ENCODE measurements around the gene MAGI1. TPM values are rescaled to one million over a fixed set of nuclear protein-coding genes. Genes with fewer than 3 reads are reported as not detected.

MAGI1 gene
- total RNA-seq, 4 donors from 2014 or later, result 49.5 to 72.1 (median 67.6) TPM

DNA sequence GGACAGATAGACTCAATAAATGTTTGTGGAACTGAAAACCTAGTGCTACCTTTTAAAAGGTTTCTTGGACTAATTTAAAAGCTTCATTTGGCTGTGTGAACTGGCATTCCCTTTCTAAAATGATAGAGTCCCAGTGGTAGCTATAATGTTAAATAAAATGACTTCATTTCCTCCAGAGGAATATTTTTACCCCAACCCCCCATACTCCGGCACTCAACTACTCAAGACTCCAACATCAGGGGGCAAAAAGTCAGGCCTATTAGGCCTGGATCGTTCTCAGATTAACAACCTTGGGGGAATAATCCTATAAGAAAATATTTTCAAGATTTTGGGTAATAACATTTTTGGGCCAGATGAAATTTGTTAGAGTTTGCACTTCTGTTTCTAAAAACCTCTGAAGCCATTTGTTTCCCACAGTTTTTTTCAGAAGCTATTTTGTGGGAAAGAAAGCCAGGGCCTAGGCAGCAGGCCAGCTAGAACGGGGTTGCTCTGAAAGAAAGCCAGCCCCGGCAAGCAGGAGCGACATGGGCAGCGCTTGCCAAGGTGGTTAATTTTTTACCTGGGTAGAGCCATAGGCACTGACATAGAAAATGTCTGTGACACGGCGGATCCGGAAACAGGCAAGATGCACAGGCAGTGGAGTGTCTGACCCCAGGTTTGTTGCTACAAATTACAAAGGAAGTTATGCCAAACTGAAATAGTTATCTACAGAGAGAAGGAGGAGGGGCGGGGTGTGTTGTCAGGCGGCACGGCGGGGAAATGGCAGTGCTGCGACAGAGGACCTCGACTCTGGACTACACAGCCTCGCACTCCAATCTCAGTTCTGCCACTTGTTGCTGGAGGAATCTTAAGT lies 84.6 kb downstream of the MAGI1 start:
- H3K27ac ChIP-seq, result peak overlapping the region in 3 of 4 donors; percentile 60 to 88 (median 85)
- no peaks in the 10 kb centered on the region for H3K36me3 ChIP-seq
- no peaks in the 10 kb centered on the region for H3K27me3 ChIP-seq
- peaks cover 0 to 41% (median 0%) of the 10 kb centered on the region in 4 donors for H3K4me1 ChIP-seq
- H3K9me3 ChIP-seq, result no peaks in the 10 kb centered on the region
- DNase-seq, result peak in 2 of 3 donors; percentile 74 to 76
- H3K4me3 ChIP-seq, result peak overlapping the region in 2 of 4 donors; percentile 15 to 36
- TF ChIP-seq, protein P1, sequence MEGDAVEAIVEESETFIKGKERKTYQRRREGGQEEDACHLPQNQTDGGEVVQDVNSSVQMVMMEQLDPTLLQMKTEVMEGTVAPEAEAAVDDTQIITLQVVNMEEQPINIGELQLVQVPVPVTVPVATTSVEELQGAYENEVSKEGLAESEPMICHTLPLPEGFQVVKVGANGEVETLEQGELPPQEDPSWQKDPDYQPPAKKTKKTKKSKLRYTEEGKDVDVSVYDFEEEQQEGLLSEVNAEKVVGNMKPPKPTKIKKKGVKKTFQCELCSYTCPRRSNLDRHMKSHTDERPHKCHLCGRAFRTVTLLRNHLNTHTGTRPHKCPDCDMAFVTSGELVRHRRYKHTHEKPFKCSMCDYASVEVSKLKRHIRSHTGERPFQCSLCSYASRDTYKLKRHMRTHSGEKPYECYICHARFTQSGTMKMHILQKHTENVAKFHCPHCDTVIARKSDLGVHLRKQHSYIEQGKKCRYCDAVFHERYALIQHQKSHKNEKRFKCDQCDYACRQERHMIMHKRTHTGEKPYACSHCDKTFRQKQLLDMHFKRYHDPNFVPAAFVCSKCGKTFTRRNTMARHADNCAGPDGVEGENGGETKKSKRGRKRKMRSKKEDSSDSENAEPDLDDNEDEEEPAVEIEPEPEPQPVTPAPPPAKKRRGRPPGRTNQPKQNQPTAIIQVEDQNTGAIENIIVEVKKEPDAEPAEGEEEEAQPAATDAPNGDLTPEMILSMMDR (IDR thresholded peaks at IDR 0.05), result no peak
- TF ChIP-seq POLR2A (IDR thresholded peaks at IDR 0.05), result no peak

DNA sequence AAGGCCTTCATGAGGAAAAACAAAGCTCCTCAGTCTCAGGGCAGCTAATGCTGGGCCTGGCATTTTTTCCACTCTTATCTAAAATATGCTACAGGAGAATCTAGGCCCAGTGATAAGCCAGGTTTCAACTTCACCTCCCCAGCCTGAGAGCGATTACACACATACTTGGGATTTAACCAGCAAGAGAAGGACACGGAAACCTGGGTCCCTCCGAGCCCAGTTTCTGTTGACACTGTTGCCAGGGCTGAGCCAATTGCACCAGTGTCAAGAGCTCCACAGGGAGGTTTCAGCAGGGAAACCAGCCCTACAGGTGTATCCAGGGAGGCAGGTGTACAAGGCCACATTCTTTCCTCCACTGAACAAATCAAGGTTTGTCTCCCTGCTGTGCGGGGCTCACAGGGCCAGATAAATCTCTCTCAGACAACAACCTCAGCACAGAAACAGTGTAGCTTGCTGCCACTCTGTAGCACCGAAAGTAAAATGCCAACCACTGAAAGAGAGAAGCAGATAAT lies 85.4 kb downstream of the MAGI1 start:
- no peaks in the 10 kb centered on the region for H3K27me3 ChIP-seq
- H3K4me3 ChIP-seq, result peak overlapping the region in 1 of 4 donors; percentile 15
- H3K4me1 ChIP-seq, result peaks cover 0 to 41% (median 0%) of the 10 kb centered on the region in 4 donors
- H3K9me3 ChIP-seq, result no peaks in the 10 kb centered on the region
- H3K36me3 ChIP-seq, result no peaks in the 10 kb centered on the region
- peak in 2 of 3 donors; percentile 79 to 80 for DNase-seq
- H3K27ac ChIP-seq, result peak overlapping the region in 3 of 4 donors; percentile 60 to 88 (median 85)
- TF ChIP-seq, protein P1 (IDR thresholded peaks at IDR 0.05), result peak in 1 of 6 experiments; percentile 17
- TF ChIP-seq POLR2A (IDR thresholded peaks at IDR 0.05), result no peak

DNA sequence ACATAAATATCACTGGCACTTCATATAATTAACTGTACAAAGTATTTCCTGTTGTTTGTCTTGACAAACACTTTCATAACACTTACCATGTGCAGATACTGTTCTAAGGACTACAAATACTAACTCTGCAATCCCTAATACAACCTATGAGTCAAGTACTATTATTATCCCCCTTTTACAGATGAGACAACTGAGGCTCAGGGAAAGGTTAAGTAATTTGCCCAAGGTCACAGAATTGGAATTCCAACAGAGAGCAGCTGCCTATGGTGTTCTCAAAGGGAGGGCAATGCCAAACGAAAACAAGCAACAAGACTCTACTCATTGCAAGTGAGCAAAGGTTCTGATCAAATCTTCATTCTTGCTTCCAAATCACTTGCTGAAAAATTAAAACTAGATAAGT lies 85.9 kb downstream of the MAGI1 start:
- no peaks in the 10 kb centered on the region for H3K9me3 ChIP-seq
- H3K4me1 ChIP-seq, result peaks cover 0 to 41% (median 0%) of the 10 kb centered on the region in 4 donors
- TF ChIP-seq, protein P1 (IDR thresholded peaks at IDR 0.05), result no peak
- TF ChIP-seq POLR2A (IDR thresholded peaks at IDR 0.05), result no peak
- DNase-seq, result no peak
- no peak overlapping the region for H3K4me3 ChIP-seq
- no peaks in the 10 kb centered on the region for H3K36me3 ChIP-seq
- H3K27me3 ChIP-seq, result no peaks in the 10 kb centered on the region
- H3K27ac ChIP-seq, result peak overlapping the region in 3 of 4 donors; percentile 60 to 88 (median 85)

DNA sequence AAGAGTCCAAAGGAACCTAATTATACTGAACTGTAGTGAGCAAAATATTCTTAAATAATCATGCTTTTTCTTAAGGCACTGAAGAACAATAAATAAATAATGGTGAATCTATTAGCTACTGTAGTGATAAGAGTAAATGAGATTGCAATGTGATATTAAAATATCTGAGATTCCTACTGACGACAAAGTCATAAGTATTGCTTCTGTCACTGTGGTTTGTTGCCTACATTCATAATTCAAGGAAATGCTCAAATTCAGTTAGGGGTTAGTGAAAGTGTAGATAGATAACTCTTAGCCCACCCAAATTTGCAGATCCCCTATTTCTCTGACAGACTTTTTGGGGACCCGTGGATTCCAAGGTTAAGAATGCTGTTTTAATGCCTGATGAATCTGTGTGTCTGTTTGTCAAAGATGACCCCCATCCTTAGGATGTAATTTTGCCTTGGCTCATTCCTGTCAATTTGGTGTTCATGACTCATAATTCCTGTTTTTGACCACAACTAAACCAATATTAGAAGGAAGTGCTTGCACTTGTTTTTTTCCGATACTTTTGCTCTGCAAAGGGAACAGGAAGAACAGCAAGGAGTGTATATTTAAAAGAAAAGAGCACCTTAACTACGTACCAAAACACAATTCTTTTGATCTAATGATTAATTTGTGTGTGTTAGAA lies 86.7 kb downstream of the MAGI1 start:
- H3K9me3 ChIP-seq, result no peaks in the 10 kb centered on the region
- TF ChIP-seq, protein P1 (IDR thresholded peaks at IDR 0.05), result no peak
- TF ChIP-seq POLR2A (IDR thresholded peaks at IDR 0.05), result no peak
- no peaks in the 10 kb centered on the region for H3K27me3 ChIP-seq
- no peak for DNase-seq
- H3K4me1 ChIP-seq, result peaks cover 0 to 41% (median 0%) of the 10 kb centered on the region in 4 donors
- no peaks in the 10 kb centered on the region for H3K36me3 ChIP-seq
- peak overlapping the region in 3 of 4 donors; percentile 30 to 88 (median 85) for H3K27ac ChIP-seq
- H3K4me3 ChIP-seq, result no peak overlapping the region
